HG03064 (cell line): ENCODE results near the gene CRACDL.

Experiments used
- ATAC-seq: cut with Tn5 transposase; IDR thresholded peaks from one replicate; pipeline ENCODE4 v1.9.1; 2021; ENCODE audit warnings: low read depth; ENCODE audit not compliant: unreplicated experiment

The CRACDL gene

GRCh38 chr2:98826856-98827255 lies 109.2 kb downstream of the CRACDL start:
- no peak for ATAC-seq

GRCh38 chr2:98825858-98826257 lies 110.2 kb downstream of the CRACDL start:
- no peak for ATAC-seq

GRCh38 chr2:98825404-98825803 lies 110.6 kb downstream of the CRACDL start:
- ATAC-seq = no peak

- no peak for ATAC-seq
Measured at GRCh38 chr2:98825020-98825350, 111.0 kb downstream of the CRACDL start.

- no peak for ATAC-seq
Measured at GRCh38 chr2:98824256-98825019, 111.6 kb downstream of the CRACDL start.

GRCh38 chr2:98823196-98824170 lies 112.5 kb downstream of the CRACDL start:
- ATAC-seq = no peak

- ATAC-seq = no peak
Measured at GRCh38 chr2:98822301-98823164, 113.5 kb downstream of the CRACDL start.

GRCh38 chr2:98821629-98822135 lies 114.3 kb downstream of the CRACDL start:
- ATAC-seq = no peak

- no peak for ATAC-seq
Measured at GRCh38 chr2:98819231-98819766, 116.7 kb downstream of the CRACDL start.

GRCh38 chr2:98818164-98818563 lies 117.9 kb downstream of the CRACDL start:
- no peak for ATAC-seq

GRCh38 chr2:98816281-98816680 lies 119.7 kb downstream of the CRACDL start:
- no peak for ATAC-seq

GRCh38 chr2:98815795-98816194 lies 120.2 kb downstream of the CRACDL start:
- no peak for ATAC-seq

GRCh38 chr2:98811766-98812165 lies 124.3 kb downstream of the CRACDL start:
- no peak for ATAC-seq

GRCh38 chr2:98810588-98810928 lies 125.5 kb downstream of the CRACDL start:
- no peak for ATAC-seq

GRCh38 chr2:98809878-98810587 lies 126.0 kb downstream of the CRACDL start:
- no peak for ATAC-seq

GRCh38 chr2:98809116-98809515 lies 126.9 kb downstream of the CRACDL start:
- ATAC-seq = no peak

GRCh38 chr2:98808546-98808945 lies 127.5 kb downstream of the CRACDL start:
- ATAC-seq = no peak

GRCh38 chr2:98807929-98808328 lies 128.1 kb downstream of the CRACDL start:
- ATAC-seq = no peak

GRCh38 chr2:98807221-98807620 lies 128.8 kb downstream of the CRACDL start:
- ATAC-seq = no peak

- no peak for ATAC-seq
Measured at GRCh38 chr2:98806236-98806697, 129.8 kb downstream of the CRACDL start.
